Stimulated activated CD8-positive, alpha-beta memory T cell treated with anti-CD3 and anti-CD28 coated beads, Interleukin-15, amount 100 ng/mL, for 48 hours (primary cell): ENCODE data around the gene CCT4.
A peak's percentile ranks its signal among the peaks of the same experiment; 100 is the strongest.
"Not testable (repeated sequence)": the region's sequence is repeated elsewhere in the genome, so short reads cannot be mapped to it uniquely, and the experiment has no call there.

Source experiments
- DNase-seq, 2 donors: peaks; one replicate each; pipeline ENCODE4 v3.0.0-alpha.2; 2020; ENCODE audit warnings: low read depth in 2 of 2

The CCT4 gene

GRCh38 chr2:61888267-61889055 is at the start of gene CCT4:
CCT4 (minus strand) TSS chr2:61888656; CDS start chr2:61888507, 149 bp downstream.
- DNase-seq, result peak; percentile 80 to 84

GRCh38 chr2:61937886-61938285 is 49.4 kb upstream of the CCT4 start:
- no peak for DNase-seq

GRCh38 chr2:61937098-61937497 is 48.6 kb upstream of the CCT4 start:
- DNase-seq, result no peak

- no peak for DNase-seq
Observed at GRCh38 chr2:61928826-61929461, 40.5 kb upstream of the CCT4 start.

GRCh38 chr2:61926531-61927477 is 38.3 kb upstream of the CCT4 start:
- no peak for DNase-seq

GRCh38 chr2:61924895-61925663 is 36.6 kb upstream of the CCT4 start:
- no peak for DNase-seq

- no peak for DNase-seq
Observed at GRCh38 chr2:61922714-61923113, 34.3 kb upstream of the CCT4 start.

GRCh38 chr2:61920548-61920947 is 32.1 kb upstream of the CCT4 start:
- DNase-seq, result no peak

- DNase-seq, result not testable (repeated sequence)
Observed at GRCh38 chr2:61914794-61915193, 26.3 kb upstream of the CCT4 start.

- no peak for DNase-seq
Observed at GRCh38 chr2:61911510-61911909, 23.1 kb upstream of the CCT4 start.

GRCh38 chr2:61910603-61911002 is 22.1 kb upstream of the CCT4 start:
- DNase-seq, result no peak

GRCh38 chr2:61909116-61909515 is 20.7 kb upstream of the CCT4 start:
- no peak for DNase-seq

GRCh38 chr2:61906186-61906470 is 17.7 kb upstream of the CCT4 start:
- DNase-seq, result no peak

GRCh38 chr2:61905372-61906185 is 17.1 kb upstream of the CCT4 start, which contains the start of gene COMMD1:
COMMD1 (plus strand) TSS chr2:61905674; CDS start chr2:61905679, 5 bp downstream.
- DNase-seq, result peak; percentile 75 to 77

GRCh38 chr2:61900281-61900680 is 11.8 kb upstream of the CCT4 start:
- no peak for DNase-seq

- DNase-seq, result no peak
Observed at GRCh38 chr2:61898810-61899209, 10.4 kb upstream of the CCT4 start.

GRCh38 chr2:61887717-61888266 is 664 bp downstream of the CCT4 start:
- DNase-seq, result no peak

GRCh38 chr2:61885896-61886603 is 2.4 kb downstream of the CCT4 start:
- DNase-seq, result no peak

- no peak for DNase-seq
Observed at GRCh38 chr2:61882850-61883249, 5.6 kb downstream of the CCT4 start.

GRCh38 chr2:61879351-61879750 is 9.1 kb downstream of the CCT4 start:
- not testable (repeated sequence) for DNase-seq
